ENCODE data around the gene CNTLN.

CNTLN gene

DNA sequence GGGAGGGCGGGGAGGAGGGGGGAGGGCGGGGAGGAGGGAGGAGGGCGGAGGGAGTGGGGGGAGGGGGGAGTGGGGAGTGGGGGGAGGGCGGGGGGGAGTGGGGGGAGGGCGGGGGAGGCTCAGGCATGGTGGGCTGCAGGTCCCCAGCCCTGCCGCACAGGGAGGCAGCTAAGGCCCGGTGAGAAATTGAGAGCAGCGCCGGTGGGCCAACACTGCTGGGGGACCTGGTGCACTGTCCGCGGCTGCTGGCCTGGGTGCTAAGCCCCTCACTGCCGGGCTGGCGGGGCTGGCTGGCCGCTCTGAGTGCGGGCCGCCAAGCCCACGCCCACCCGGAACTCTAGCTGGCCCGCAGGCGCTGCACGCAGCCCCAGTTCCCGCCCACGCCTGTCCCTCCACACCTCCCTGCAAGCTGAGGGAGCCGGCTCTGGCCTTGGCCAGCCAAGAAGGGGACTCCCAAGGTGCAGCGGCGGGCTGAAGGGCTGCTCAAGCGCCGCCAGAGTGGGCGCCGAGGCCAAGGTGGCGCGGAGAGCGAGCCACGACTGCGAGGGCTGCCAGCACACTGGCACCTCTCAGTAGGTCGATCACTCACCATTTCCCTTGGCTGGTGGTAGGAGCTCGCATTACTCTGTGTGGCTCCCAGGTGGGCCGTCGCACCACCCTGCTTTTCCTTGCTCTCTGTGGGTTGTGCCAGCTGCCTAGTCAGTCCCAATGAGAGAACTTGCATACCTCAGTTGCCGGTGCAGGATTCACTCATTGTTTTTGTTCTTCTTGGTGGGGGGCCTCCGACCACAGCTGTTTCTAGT lies 160.2 kb downstream of the CNTLN start:
- Mint-ChIP-seq H3K36me3 (ENCODE audit: low read depth) (peaks cover 28% of the 10 kb centered on the region), H3K27ac (no peak overlapping the region), H3K27me3 (ENCODE audit: low read depth) (no peaks in the 10 kb centered on the region), H3K9me3 (peaks cover 27% of the 10 kb centered on the region), H3K4me3 (no peak overlapping the region), H3K4me1 (no peaks in the 10 kb centered on the region)
- TF ChIP-seq, protein P1, sequence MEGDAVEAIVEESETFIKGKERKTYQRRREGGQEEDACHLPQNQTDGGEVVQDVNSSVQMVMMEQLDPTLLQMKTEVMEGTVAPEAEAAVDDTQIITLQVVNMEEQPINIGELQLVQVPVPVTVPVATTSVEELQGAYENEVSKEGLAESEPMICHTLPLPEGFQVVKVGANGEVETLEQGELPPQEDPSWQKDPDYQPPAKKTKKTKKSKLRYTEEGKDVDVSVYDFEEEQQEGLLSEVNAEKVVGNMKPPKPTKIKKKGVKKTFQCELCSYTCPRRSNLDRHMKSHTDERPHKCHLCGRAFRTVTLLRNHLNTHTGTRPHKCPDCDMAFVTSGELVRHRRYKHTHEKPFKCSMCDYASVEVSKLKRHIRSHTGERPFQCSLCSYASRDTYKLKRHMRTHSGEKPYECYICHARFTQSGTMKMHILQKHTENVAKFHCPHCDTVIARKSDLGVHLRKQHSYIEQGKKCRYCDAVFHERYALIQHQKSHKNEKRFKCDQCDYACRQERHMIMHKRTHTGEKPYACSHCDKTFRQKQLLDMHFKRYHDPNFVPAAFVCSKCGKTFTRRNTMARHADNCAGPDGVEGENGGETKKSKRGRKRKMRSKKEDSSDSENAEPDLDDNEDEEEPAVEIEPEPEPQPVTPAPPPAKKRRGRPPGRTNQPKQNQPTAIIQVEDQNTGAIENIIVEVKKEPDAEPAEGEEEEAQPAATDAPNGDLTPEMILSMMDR (IDR thresholded peaks at IDR 0.05; ENCODE audit: unreplicated experiment in 3 of 3) = no peak

- Mint-ChIP-seq H3K4me1 (no peaks in the 10 kb centered on the region), H3K27me3 (ENCODE audit: low read depth) (no peaks in the 10 kb centered on the region), H3K9me3 (peaks cover 10% of the 10 kb centered on the region), H3K36me3 (ENCODE audit: low read depth) (peaks cover 18% of the 10 kb centered on the region), H3K4me3 (no peak overlapping the region), H3K27ac (no peak overlapping the region)
- TF ChIP-seq, protein P1 (IDR thresholded peaks at IDR 0.05; ENCODE audit: unreplicated experiment in 3 of 3) = no peak
Observed at GRCh38 chr9:17315341-17315740, 180.5 kb downstream of the CNTLN start.

GRCh38 chr9:17318821-17319320 lies 184.0 kb downstream of the CNTLN start:
- peaks cover 9% of the 10 kb centered on the region for H3K36me3 Mint-ChIP-seq (ENCODE audit: low read depth)
- no peak overlapping the region for H3K4me3 Mint-ChIP-seq
- no peaks in the 10 kb centered on the region for H3K27me3 Mint-ChIP-seq (ENCODE audit: low read depth)
- H3K9me3 Mint-ChIP-seq = peaks cover 4% of the 10 kb centered on the region
- no peak overlapping the region for H3K27ac Mint-ChIP-seq
- TF ChIP-seq, protein P1 (IDR thresholded peaks at IDR 0.05; ENCODE audit: unreplicated experiment in 3 of 3) = no peak
- no peaks in the 10 kb centered on the region for H3K4me1 Mint-ChIP-seq

DNA sequence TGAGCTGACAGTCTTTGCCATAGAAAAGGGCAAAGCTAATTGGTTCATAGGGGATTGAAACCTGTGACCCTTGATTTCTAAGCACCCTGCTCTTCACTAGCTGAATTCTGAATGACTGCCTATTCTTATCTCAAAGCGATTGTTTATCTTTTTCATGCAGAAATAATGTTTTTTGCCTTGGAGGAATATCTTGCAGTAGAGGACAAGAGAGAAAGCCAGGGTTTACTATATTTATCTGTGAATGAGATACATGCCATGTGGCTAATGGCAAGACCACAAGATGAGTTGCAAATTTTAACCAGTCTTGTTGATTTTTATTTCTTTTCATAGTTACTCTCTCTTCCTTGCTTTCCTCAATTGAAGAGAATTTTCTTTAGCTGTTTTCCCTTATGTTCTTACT lies 185.0 kb downstream of the CNTLN start:
- Mint-ChIP-seq H3K27ac (no peak overlapping the region), H3K36me3 (ENCODE audit: low read depth) (peaks cover 9% of the 10 kb centered on the region)
- TF ChIP-seq, protein P1 (IDR thresholded peaks at IDR 0.05; ENCODE audit: unreplicated experiment in 3 of 3) = no peak

GRCh38 chr9:17322882-17323864 lies 188.3 kb downstream of the CNTLN start:
- Mint-ChIP-seq H3K27me3 (ENCODE audit: low read depth) (no peaks in the 10 kb centered on the region), H3K4me3 (no peak overlapping the region), H3K4me1 (no peaks in the 10 kb centered on the region), H3K27ac (no peak overlapping the region), H3K36me3 (ENCODE audit: low read depth) (peaks cover 2% of the 10 kb centered on the region), H3K9me3 (no peaks in the 10 kb centered on the region)
- TF ChIP-seq, protein P1 (IDR thresholded peaks at IDR 0.05; ENCODE audit: unreplicated experiment in 3 of 3) = no peak

More for the DNA sequence above, 185.0 kb downstream of the CNTLN start:
- Mint-ChIP-seq H3K27me3 (ENCODE audit: low read depth) (no peaks in the 10 kb centered on the region), H3K9me3 (peaks cover 4% of the 10 kb centered on the region), H3K4me1 (no peaks in the 10 kb centered on the region), H3K4me3 (no peak overlapping the region)
